T-helper 2 cell treated with Interferon-gamma antibody and Interleukin-4, amounts not matched to agents 100 ng/mL and 5 ng/mL, for 36 hours (primary cell): Measurements from ENCODE around the gene TBC1D8. TPM values are rescaled to one million over a fixed set of nuclear protein-coding genes. Genes with fewer than 3 reads are reported as not detected.

ENCODE experiments used
- intact Hi-C: fragments of 100-400 bp; cut with micrococcal nuclease; formaldehyde crosslinking; loops from one replicate; pipeline ENCODE4 v1.15.1; 2023
- total RNA-seq: library from RNA; stranded (reverse); gene quantifications from 2 replicates; pipeline ENCODE4 v1.2.3, GENCODE V29; 2022

The TBC1D8 gene
- total RNA-seq, 1 donor from 2014 or later, result 0.66 TPM

GRCh38 chr2:101032084-101032776, 119.0 kb downstream of the TBC1D8 start:
- intact Hi-C loops, result no loop called here

- intact Hi-C loops, result no loop called here
These were observed 120.2 kb downstream of the TBC1D8 start for GRCh38 chr2:101030866-101031554.

- intact Hi-C loops, result no loop called here
These were observed 123.3 kb downstream of the TBC1D8 start for GRCh38 chr2:101027852-101028251.

- intact Hi-C loops, result no loop called here
These were observed 124.2 kb downstream of the TBC1D8 start for GRCh38 chr2:101026923-101027469.

- intact Hi-C loops, result no loop called here
These were observed 124.9 kb downstream of the TBC1D8 start for GRCh38 chr2:101026253-101026701.

GRCh38 chr2:101025561-101025960, 125.6 kb downstream of the TBC1D8 start:
- intact Hi-C loops, result no loop called here

- intact Hi-C loops, result no loop called here
These were observed 127.7 kb downstream of the TBC1D8 start for GRCh38 chr2:101023327-101024107.

GRCh38 chr2:101022221-101022620, 129.0 kb downstream of the TBC1D8 start:
- intact Hi-C loops, result no loop called here

GRCh38 chr2:101018934-101019333, 132.2 kb downstream of the TBC1D8 start:
- intact Hi-C loops, result no loop called here

GRCh38 chr2:101017371-101017770, 133.8 kb downstream of the TBC1D8 start:
- intact Hi-C loops, result no loop called here

- intact Hi-C loops, result no loop called here
These were observed 136.8 kb downstream of the TBC1D8 start for GRCh38 chr2:101014264-101014857.

- intact Hi-C loops, result loop anchor here (1.0 kb wide), 1 partner anchor 193 kb away; no protein-coding TSS in a partner anchor
These were observed 138.4 kb downstream of the TBC1D8 start for GRCh38 chr2:101012706-101013181.

- intact Hi-C loops, result loop anchor here (1.0 kb wide), 1 partner anchor 193 kb away; no protein-coding TSS in a partner anchor
These were observed 139.0 kb downstream of the TBC1D8 start for GRCh38 chr2:101012054-101012705.

- intact Hi-C loops, result no loop called here
These were observed 140.0 kb downstream of the TBC1D8 start for GRCh38 chr2:101011152-101011551.

GRCh38 chr2:101007415-101008345, 143.5 kb downstream of the TBC1D8 start:
- intact Hi-C loops, result no loop called here

- intact Hi-C loops, result no loop called here
These were observed 145.0 kb downstream of the TBC1D8 start for GRCh38 chr2:101006065-101006715.

- intact Hi-C loops, result loop anchor here (5.0 kb wide), 2 partner anchors 148 to 712 kb away; partner anchors contain the start of gene TBC1D8
These were observed 146.4 kb downstream of the TBC1D8 start for GRCh38 chr2:101004620-101005325.

GRCh38 chr2:101003278-101003775, 147.9 kb downstream of the TBC1D8 start:
- intact Hi-C loops, result loop anchor here (2.0 to 5.0 kb wide), 3 partner anchors 149 to 711 kb away; partner anchors contain the start of genes RNF149 and TBC1D8
